ENCODE results near the gene PLEKHH1. TPM values are rescaled to one million over a fixed set of nuclear protein-coding genes. Genes with fewer than 3 reads are reported as not detected.

Gene PLEKHH1
- total and polyA plus RNA-seq, 4 experiments from 2014 or later = 0.22 to 1.1 (median 0.41) TPM; not detected in 1

DNA sequence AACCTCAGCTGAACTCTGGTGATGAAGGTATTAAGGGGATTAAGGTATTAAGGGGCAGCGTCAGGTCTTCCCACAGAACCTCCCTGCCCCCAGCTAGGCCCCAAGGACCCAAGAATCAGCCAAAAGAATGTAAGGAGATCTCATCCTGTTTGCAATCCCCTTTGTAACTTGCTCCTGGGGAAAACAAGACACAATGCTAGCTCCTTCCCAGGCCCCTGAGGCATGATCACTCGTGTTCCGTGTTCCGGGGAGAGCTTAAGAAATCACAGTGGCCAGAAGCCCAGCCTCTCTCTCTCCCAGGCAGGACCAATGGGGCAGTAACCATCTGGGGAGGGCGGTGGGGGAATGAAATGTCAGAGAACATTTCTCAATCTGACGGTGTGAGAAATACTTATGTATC, 33.8 kb downstream of the PLEKHH1 start:
- no peaks in the 10 kb centered on the region for H3K36me3 Mint-ChIP-seq
- H3K9me3 ChIP-seq (ENCODE audit: control insufficient read depth in 1 of 2, low read length in 2 of 2) = no peaks in the 10 kb centered on the region
- H3K27ac ChIP-seq (ENCODE audit: low read depth, low read length) = no peak overlapping the region
- no peaks in the 10 kb centered on the region for H3K4me1 ChIP-seq (ENCODE audit: insufficient read depth, low read length)
- H3K4me3 Mint-ChIP-seq = no peak overlapping the region
- intact Hi-C loops (cut with micrococcal nuclease) = no loop called here
- DNase-seq = no peak
- no peaks in the 10 kb centered on the region for H3K27me3 ChIP-seq (ENCODE audit: insufficient read depth, low read length)
- peaks cover 0 to 3% (median 1%) of the 10 kb centered on the region in 4 donors for H3K4me1 Mint-ChIP-seq
- peaks cover 3 to 11% of the 10 kb centered on the region in 2 donors for H3K27me3 Mint-ChIP-seq
- ChIA-PET CTCF (ENCODE audit: partially characterized antibody) (interaction anchor here (0.7 to 14.7 kb wide), 5 partner anchors 13 to 139 kb away, joined by 3 to 324 read pairs (median 3); no protein-coding TSS in a partner anchor), POLR2A (ENCODE audit: partially characterized antibody) (no interaction called here)
- no peaks in the 10 kb centered on the region for H3K36me3 ChIP-seq (ENCODE audit: insufficient read depth, low read length)
- no peak overlapping the region for H3K27ac Mint-ChIP-seq
- no peak overlapping the region for H3K4me3 ChIP-seq (ENCODE audit: low read length in 2 of 2)
- H3K9me3 Mint-ChIP-seq = no peaks in the 10 kb centered on the region

DNA sequence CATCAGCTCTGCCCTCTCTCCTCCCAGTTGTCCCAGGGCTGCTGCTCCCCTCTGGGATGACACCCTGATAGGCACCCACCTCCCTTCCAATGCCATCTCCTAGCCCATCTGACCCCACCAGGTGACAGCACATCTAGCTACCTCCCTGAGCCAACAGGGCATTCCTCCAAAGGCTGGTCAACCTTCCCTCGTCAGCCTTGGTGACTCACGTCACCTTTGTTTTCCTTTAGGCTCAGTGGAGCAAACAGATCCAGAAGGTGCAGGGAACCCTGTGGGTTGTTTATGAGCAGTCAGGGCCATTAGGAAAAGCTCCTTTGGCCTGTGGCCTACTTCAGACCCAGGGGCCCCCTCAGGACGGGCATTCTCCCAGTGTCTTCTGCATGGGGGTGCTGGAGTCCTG, 34.6 kb downstream of the PLEKHH1 start:
- H3K9me3 Mint-ChIP-seq = no peaks in the 10 kb centered on the region
- POLR2A ChIA-PET (ENCODE audit: partially characterized antibody) = no interaction called here

DNA sequence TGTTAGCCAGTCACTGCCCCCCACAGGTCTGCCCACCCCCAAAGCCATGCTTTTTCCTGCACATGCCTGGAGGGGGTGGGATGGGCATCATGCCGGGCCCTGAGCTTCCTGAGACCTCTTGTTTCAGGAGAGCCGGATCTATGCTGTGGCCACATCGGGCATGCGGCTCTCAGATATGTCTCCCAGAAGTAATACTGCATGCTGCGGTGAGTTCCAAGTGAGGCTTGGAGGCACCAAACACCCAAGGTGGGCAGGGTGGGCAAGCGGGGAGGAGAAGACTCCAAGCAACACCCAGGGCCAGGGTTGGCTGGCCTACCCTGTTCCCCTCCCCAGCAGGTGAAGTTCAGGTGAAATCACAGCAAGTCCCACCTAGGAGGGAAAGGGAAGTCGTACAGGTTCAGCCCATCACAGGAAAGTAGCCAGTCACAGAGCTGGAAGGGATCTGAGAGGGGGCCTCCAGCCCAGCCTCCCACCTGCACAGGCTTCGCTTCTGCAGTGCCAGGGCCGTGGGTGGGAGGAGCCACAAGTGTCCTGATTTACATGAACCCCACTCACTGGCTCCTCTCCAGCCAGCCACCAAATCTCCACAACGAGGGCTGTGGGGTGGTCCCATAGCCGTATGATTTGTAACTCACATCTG, 36.0 kb downstream of the PLEKHH1 start:
- Mint-ChIP-seq H3K27ac (no peak overlapping the region), H3K36me3 (no peaks in the 10 kb centered on the region), H3K9me3 (no peaks in the 10 kb centered on the region), H3K27me3 (peaks cover 5 to 11% of the 10 kb centered on the region in 2 donors), H3K4me1 (peaks cover 0 to 4% (median 3%) of the 10 kb centered on the region in 4 donors), H3K4me3 (no peak overlapping the region)
- no peak for DNase-seq
- H3K9me3 ChIP-seq (ENCODE audit: control insufficient read depth in 1 of 2, low read length in 2 of 2) = no peaks in the 10 kb centered on the region
- no peak overlapping the region for H3K4me3 ChIP-seq (ENCODE audit: low read length in 2 of 2)
- no peaks in the 10 kb centered on the region for H3K27me3 ChIP-seq (ENCODE audit: insufficient read depth, low read length)
- ChIA-PET CTCF (ENCODE audit: partially characterized antibody) (interaction anchor here (1.5 to 14.7 kb wide), 4 partner anchors 31 to 151 kb away, joined by 6 to 324 read pairs (median 33); partner anchors contain the start of gene PIGH), POLR2A (ENCODE audit: partially characterized antibody) (no interaction called here)
- intact Hi-C loops (cut with micrococcal nuclease) = no loop called here
- H3K27ac ChIP-seq (ENCODE audit: low read depth, low read length) = no peak overlapping the region
- no peaks in the 10 kb centered on the region for H3K4me1 ChIP-seq (ENCODE audit: insufficient read depth, low read length)
- H3K36me3 ChIP-seq (ENCODE audit: insufficient read depth, low read length) = no peaks in the 10 kb centered on the region

More for the DNA sequence above, 34.6 kb downstream of the PLEKHH1 start:
- H3K36me3 ChIP-seq (ENCODE audit: insufficient read depth, low read length) = no peaks in the 10 kb centered on the region
- DNase-seq = no peak
- H3K9me3 ChIP-seq (ENCODE audit: control insufficient read depth in 1 of 2, low read length in 2 of 2) = no peaks in the 10 kb centered on the region
- CTCF ChIA-PET (ENCODE audit: partially characterized antibody) = interaction anchor here (1.3 to 14.7 kb wide), 3 partner anchors 13 to 140 kb away, joined by 3 to 324 read pairs (median 9); no protein-coding TSS in a partner anchor
- Mint-ChIP-seq H3K27me3 (peaks cover 3 to 11% of the 10 kb centered on the region in 2 donors), H3K36me3 (no peaks in the 10 kb centered on the region), H3K27ac (peak overlapping the region in 1 of 7 donors; percentile 58), H3K4me3 (peak overlapping the region in 1 of 8 donors; percentile 43), H3K4me1 (peaks cover 0 to 3% (median 1%) of the 10 kb centered on the region in 4 donors)
- intact Hi-C loops (cut with micrococcal nuclease) = no loop called here
- H3K4me3 ChIP-seq (ENCODE audit: low read length in 2 of 2) = no peak overlapping the region
- no peaks in the 10 kb centered on the region for H3K27me3 ChIP-seq (ENCODE audit: insufficient read depth, low read length)
- no peak overlapping the region for H3K27ac ChIP-seq (ENCODE audit: low read depth, low read length)
- no peaks in the 10 kb centered on the region for H3K4me1 ChIP-seq (ENCODE audit: insufficient read depth, low read length)

DNA sequence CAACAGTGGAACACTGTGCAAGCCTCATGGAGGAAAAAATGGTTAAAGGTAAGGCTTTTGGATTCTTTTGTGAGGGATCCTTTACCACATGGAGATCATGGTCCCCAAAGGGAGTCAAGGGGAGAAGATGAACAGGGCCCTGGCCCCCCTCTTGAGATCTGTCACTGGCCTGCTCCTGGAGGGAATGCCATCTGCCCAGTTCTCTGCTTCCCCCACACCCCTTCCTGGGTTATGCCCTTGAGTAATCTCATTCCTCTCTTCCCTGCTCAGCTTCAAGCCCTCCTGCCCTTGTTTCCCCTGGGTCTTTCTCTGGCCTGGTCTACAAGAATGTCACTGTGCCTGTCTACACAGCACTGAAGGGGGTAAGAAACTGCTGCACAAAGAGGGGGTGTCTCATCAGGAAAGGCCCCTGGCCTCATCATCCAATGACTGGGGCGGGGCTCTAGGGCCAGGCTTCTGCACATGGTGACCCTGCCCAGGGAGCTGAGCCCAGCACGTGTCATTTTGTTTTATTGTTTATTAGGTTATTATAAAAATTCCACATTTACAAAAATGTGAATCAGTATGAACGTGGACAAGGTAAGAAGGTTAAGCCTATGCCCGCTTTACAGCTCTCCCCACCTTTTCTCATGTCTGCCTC, 36.7 kb downstream of the PLEKHH1 start:
- H3K9me3 ChIP-seq (ENCODE audit: control insufficient read depth in 1 of 2, low read length in 2 of 2) = no peaks in the 10 kb centered on the region
- H3K27me3 Mint-ChIP-seq = peaks cover 5 to 11% of the 10 kb centered on the region in 2 donors
- POLR2A ChIA-PET (ENCODE audit: partially characterized antibody) = no interaction called here
- H3K4me1 Mint-ChIP-seq = peaks cover 0 to 4% (median 3%) of the 10 kb centered on the region in 4 donors
- intact Hi-C loops (cut with micrococcal nuclease) = loop anchor here (5.0 kb wide), 1 partner anchor 1207 kb away; no protein-coding TSS in a partner anchor
- no peaks in the 10 kb centered on the region for H3K27me3 ChIP-seq (ENCODE audit: insufficient read depth, low read length)
- H3K27ac Mint-ChIP-seq = peak overlapping the region in 1 of 7 donors; percentile 45
- no peak overlapping the region for H3K27ac ChIP-seq (ENCODE audit: low read depth, low read length)
- no peak overlapping the region for H3K4me3 Mint-ChIP-seq
- no peaks in the 10 kb centered on the region for H3K36me3 ChIP-seq (ENCODE audit: insufficient read depth, low read length)
- no peak for DNase-seq
- CTCF ChIA-PET (ENCODE audit: partially characterized antibody) = interaction anchor here (1.5 to 14.7 kb wide), 9 partner anchors 12 to 152 kb away, joined by 6 to 324 read pairs (median 13); partner anchors contain the start of genes PIGH and PLEKHH1
- H3K36me3 Mint-ChIP-seq = no peaks in the 10 kb centered on the region
- H3K4me1 ChIP-seq (ENCODE audit: insufficient read depth, low read length) = no peaks in the 10 kb centered on the region
- H3K4me3 ChIP-seq (ENCODE audit: low read length in 2 of 2) = no peak overlapping the region
- no peaks in the 10 kb centered on the region for H3K9me3 Mint-ChIP-seq

DNA sequence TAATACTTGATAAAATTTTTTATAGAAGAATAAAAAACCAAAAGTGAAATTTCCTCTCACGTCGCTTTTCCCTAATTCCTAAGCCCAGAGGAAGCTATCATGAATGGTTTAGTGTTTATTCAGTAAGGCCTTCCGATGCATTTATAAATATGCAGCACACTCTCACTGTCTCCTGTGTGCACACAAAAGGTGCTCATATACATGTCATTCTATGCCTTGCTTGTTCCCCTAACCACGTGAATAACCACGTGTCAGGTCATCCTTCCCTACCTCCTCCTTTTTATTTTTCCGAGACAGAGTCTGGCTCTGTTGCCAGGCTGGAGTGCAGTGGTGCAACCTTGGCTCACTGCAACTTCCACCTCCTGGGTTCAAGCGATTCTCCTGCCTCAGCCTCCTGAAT, 37.4 kb downstream of the PLEKHH1 start:
- Mint-ChIP-seq H3K27ac (peak overlapping the region in 1 of 7 donors; percentile 45), H3K9me3 (no peaks in the 10 kb centered on the region), H3K4me1 (peaks cover 0 to 4% (median 3%) of the 10 kb centered on the region in 4 donors), H3K4me3 (no peak overlapping the region), H3K27me3 (peaks cover 5 to 11% of the 10 kb centered on the region in 2 donors), H3K36me3 (no peaks in the 10 kb centered on the region)
- CTCF ChIA-PET (ENCODE audit: partially characterized antibody) = interaction anchor here (1.4 to 14.7 kb wide), 21 partner anchors 8 to 161 kb away, joined by 3 to 324 read pairs (median 8); partner anchors contain the start of genes PIGH, PLEKHH1 and TMEM229B
- Histone ChIP-seq H3K9me3 (ENCODE audit: control insufficient read depth in 1 of 2, low read length in 2 of 2) (no peaks in the 10 kb centered on the region), H3K4me1 (ENCODE audit: insufficient read depth, low read length) (no peaks in the 10 kb centered on the region), H3K27me3 (ENCODE audit: insufficient read depth, low read length) (no peaks in the 10 kb centered on the region), H3K36me3 (ENCODE audit: insufficient read depth, low read length) (no peaks in the 10 kb centered on the region), H3K27ac (ENCODE audit: low read depth, low read length) (no peak overlapping the region), H3K4me3 (ENCODE audit: low read length in 2 of 2) (no peak overlapping the region)
- intact Hi-C loops (cut with micrococcal nuclease) = loop anchor here (5.0 kb wide), 1 partner anchor 1208 kb away; no protein-coding TSS in a partner anchor
- DNase-seq = no peak
- POLR2A ChIA-PET (ENCODE audit: partially characterized antibody) = no interaction called here

DNA sequence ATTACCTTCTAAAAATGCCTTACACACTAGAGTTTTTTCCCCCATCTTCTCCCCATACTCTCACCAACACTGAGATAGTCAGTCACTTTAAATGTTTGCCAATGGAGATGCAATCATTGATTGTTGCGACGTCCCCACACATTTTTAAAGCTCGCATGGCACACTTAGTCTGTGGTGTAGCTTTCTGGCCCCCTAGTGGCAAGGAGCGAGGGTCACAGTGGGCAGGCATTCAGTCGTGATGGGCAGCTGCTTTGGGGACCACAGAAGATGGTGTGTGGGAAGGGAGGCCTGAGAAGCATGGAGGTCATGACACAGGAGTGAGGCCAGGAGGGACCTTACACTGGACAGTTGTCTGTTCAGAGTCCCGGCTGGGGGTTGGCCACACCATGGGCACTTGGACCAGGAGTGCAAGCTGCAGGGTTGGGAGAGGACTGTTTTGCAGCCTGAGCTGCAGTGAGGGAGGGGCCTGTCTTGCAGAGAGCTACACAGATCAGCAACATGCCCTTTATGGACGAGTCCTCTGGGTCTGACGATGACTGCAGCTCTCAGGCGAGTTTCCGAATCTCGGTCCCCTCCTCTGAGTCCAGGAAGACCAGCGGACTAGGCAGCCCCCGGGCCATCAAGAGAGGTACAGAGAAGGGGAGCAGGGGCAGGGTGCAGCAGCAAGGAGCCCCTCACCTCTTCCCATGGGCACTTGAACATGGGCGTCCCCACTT, 38.3 kb downstream of the PLEKHH1 start:
- Histone ChIP-seq H3K27ac (ENCODE audit: low read depth, low read length) (no peak overlapping the region), H3K4me3 (ENCODE audit: low read length in 2 of 2) (no peak overlapping the region), H3K4me1 (ENCODE audit: insufficient read depth, low read length) (no peaks in the 10 kb centered on the region), H3K9me3 (ENCODE audit: control insufficient read depth in 1 of 2, low read length in 2 of 2) (no peaks in the 10 kb centered on the region), H3K27me3 (ENCODE audit: insufficient read depth, low read length) (no peaks in the 10 kb centered on the region), H3K36me3 (ENCODE audit: insufficient read depth, low read length) (no peaks in the 10 kb centered on the region)
- peak; percentile 57 to 66 (median 62) for DNase-seq
- Mint-ChIP-seq H3K4me1 (peaks cover 0 to 4% (median 3%) of the 10 kb centered on the region in 4 donors), H3K27ac (no peak overlapping the region), H3K4me3 (no peak overlapping the region), H3K9me3 (no peaks in the 10 kb centered on the region), H3K36me3 (no peaks in the 10 kb centered on the region), H3K27me3 (peaks cover 5 to 11% of the 10 kb centered on the region in 2 donors)
- POLR2A ChIA-PET (ENCODE audit: partially characterized antibody) = interaction anchor here (0.5 to 1.7 kb wide), 5 partner anchors 13 to 206 kb away, joined by 3 to 13 read pairs (median 6); partner anchors contain the start of genes PIGH and TMEM229B
- CTCF ChIA-PET (ENCODE audit: partially characterized antibody) = interaction anchor here (0.7 to 14.7 kb wide), 40 partner anchors 9 to 1212 kb away, joined by 3 to 324 read pairs (median 5); partner anchors contain the start of genes PIGH, PLEKHH1 and TMEM229B
- intact Hi-C loops (cut with micrococcal nuclease) = loop anchor here (1.0 to 5.0 kb wide), 2 partner anchors 45 to 1209 kb away; no protein-coding TSS in a partner anchor
